SIG-M5 (cell line): Measurements from ENCODE around the gene COL4A5.
"Not testable (repeated sequence)": the region's sequence is repeated elsewhere in the genome, so short reads cannot be mapped to it uniquely, and the experiment has no call there.

Experiments used
- DNase-seq: peaks from one replicate; lab custom pipeline; 2025; lab: John Stamatoyannopoulos, UW

Gene COL4A5

GRCh38 chrX:108439426-108439942 lies at the start of gene COL4A5:
Gene COL4A5 (plus strand): TSS chrX:108439838. CDS start chrX:108440126, 288 bp downstream.
- DNase-seq, result no peak

- DNase-seq, result not testable (repeated sequence)
Measured at GRCh38 chrX:108390976-108391717, 48.5 kb upstream of the COL4A5 start.

- DNase-seq, result no peak
Measured at GRCh38 chrX:108396188-108396891, 43.3 kb upstream of the COL4A5 start.

GRCh38 chrX:108396986-108397385 lies 42.7 kb upstream of the COL4A5 start:
- DNase-seq, result no peak

- no peak for DNase-seq
Measured at GRCh38 chrX:108397627-108398391, 41.8 kb upstream of the COL4A5 start.

- DNase-seq, result no peak
Measured at GRCh38 chrX:108399418-108400165, 40.0 kb upstream of the COL4A5 start.

GRCh38 chrX:108412783-108413182 lies 26.9 kb upstream of the COL4A5 start:
- no peak for DNase-seq

GRCh38 chrX:108415146-108415545 lies 24.5 kb upstream of the COL4A5 start:
- DNase-seq, result no peak

GRCh38 chrX:108415891-108416290 lies 23.7 kb upstream of the COL4A5 start:
- no peak for DNase-seq

GRCh38 chrX:108417257-108417656 lies 22.4 kb upstream of the COL4A5 start:
- no peak for DNase-seq

GRCh38 chrX:108419401-108419800 lies 20.2 kb upstream of the COL4A5 start:
- DNase-seq, result no peak

- no peak for DNase-seq
Measured at GRCh38 chrX:108420481-108420880, 19.2 kb upstream of the COL4A5 start.

GRCh38 chrX:108426262-108426661 lies 13.4 kb upstream of the COL4A5 start:
- DNase-seq, result no peak

- no peak for DNase-seq
Measured at GRCh38 chrX:108435261-108435660, 4.4 kb upstream of the COL4A5 start.

GRCh38 chrX:108437349-108438109 lies 2.1 kb upstream of the COL4A5 start:
- DNase-seq, result no peak

GRCh38 chrX:108438110-108438623 lies 1.5 kb upstream of the COL4A5 start, which contains the start of gene COL4A6:
Gene COL4A6 (minus strand): TSS chrX:108438422. CDS start chrX:108438196, 226 bp downstream.
- no peak for DNase-seq

GRCh38 chrX:108439961-108440696 lies 491 bp downstream of the COL4A5 start:
- DNase-seq, result no peak

- DNase-seq, result no peak
Measured at GRCh38 chrX:108442901-108443464, 3.3 kb downstream of the COL4A5 start.

GRCh38 chrX:108447303-108447702 lies 7.7 kb downstream of the COL4A5 start:
- DNase-seq, result no peak

GRCh38 chrX:108453841-108454240 lies 14.2 kb downstream of the COL4A5 start:
- no peak for DNase-seq
